Measurements from ENCODE around the gene MACROH2A2. TPM values are rescaled to one million over a fixed set of nuclear protein-coding genes. Genes with fewer than 3 reads are reported as not detected.

Gene MACROH2A2
- total and polyA plus RNA-seq, 2 donors from 2014 or later = 16.8 to 21.7 TPM

DNA sequence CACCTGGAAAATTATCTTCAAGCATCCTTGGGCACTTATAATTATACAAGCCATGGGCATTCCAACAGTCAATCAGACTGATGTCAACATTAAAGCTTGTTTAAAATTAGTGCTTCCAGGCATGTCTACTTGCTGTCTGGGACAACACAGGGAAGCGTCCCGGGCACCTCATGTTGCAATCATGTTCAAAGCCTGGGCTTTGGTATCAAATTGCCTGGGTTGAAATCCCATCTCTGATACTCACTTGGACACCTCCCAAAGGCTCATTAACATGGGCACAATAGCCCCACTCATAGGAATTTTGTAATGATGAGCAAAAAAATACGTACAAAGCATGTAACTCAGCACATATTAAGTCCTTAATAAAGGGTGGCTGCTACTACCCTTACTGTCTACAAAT is 65.5 kb downstream of the MACROH2A2 start:
- H3K4me1 ChIP-seq (ENCODE audit: control insufficient read depth in 2 of 3, insufficient read depth in 2 of 3, low read depth in 1 of 3, low read length in 3 of 3) = peaks cover 0 to 2% (median 0%) of the 10 kb centered on the region in 3 donors
- no peak for DNase-seq
- H3K9me3 ChIP-seq (ENCODE audit: control insufficient read depth in 2 of 3, insufficient read depth in 1 of 3, low read length in 3 of 3) = no peaks in the 10 kb centered on the region
- no peak for FAIRE-seq
- H3K4me3 ChIP-seq (ENCODE audit: low read length in 3 of 3) = no peak overlapping the region
- no peak for TF ChIP-seq CTCF (IDR thresholded peaks at IDR 0.05; ENCODE audit: borderline replicate concordance, extremely low read depth, insufficient read depth)
- H3K27ac ChIP-seq (ENCODE audit: low read depth in 2 of 2, low read length in 2 of 2) = no peak overlapping the region
- H3K9ac ChIP-seq (ENCODE audit: low read length in 3 of 3) = no peak overlapping the region
- intact Hi-C loops (cut with DNase I) = no loop called here
- H3K36me3 ChIP-seq (ENCODE audit: control insufficient read depth in 2 of 3, insufficient read depth in 3 of 3, low read length in 3 of 3) = peaks cover 0 to 6% (median 4%) of the 10 kb centered on the region in 3 donors
- H3K27me3 ChIP-seq (ENCODE audit: control insufficient read depth, insufficient read depth, low read length) = no peaks in the 10 kb centered on the region

DNA sequence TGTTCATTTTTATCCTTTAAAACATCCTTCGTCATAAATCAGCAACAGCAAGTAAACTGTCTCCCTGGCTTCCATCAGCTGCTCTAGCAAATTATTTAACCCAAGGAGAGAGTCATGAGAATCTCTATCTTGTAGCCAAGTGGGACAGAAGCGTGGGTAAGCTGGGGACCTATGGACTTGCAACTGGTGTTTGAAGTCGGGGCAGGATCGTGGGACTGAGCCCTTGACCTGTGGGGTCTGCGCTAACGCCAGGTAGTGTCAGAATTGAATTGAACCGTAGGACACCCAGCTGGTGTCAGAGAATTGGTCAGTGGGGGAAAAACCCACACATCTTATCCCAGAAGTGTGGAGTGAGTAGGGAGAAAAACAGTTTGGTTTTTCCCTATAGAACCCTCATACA is 66.6 kb downstream of the MACROH2A2 start:
- Histone ChIP-seq H3K4me3 (ENCODE audit: low read length in 3 of 3) (no peak overlapping the region), H3K36me3 (ENCODE audit: control insufficient read depth in 2 of 3, insufficient read depth in 3 of 3, low read length in 3 of 3) (peaks cover 0 to 6% (median 4%) of the 10 kb centered on the region in 3 donors), H3K4me1 (ENCODE audit: control insufficient read depth in 2 of 3, insufficient read depth in 2 of 3, low read depth in 1 of 3, low read length in 3 of 3) (peaks cover 0 to 2% (median 0%) of the 10 kb centered on the region in 3 donors), H3K27ac (ENCODE audit: low read depth in 2 of 2, low read length in 2 of 2) (no peak overlapping the region), H3K9me3 (ENCODE audit: control insufficient read depth in 2 of 3, insufficient read depth in 1 of 3, low read length in 3 of 3) (no peaks in the 10 kb centered on the region), H3K27me3 (ENCODE audit: control insufficient read depth, insufficient read depth, low read length) (no peaks in the 10 kb centered on the region), H3K9ac (ENCODE audit: low read length in 3 of 3) (no peak overlapping the region)
- intact Hi-C loops (cut with DNase I) = no loop called here
- TF ChIP-seq CTCF (IDR thresholded peaks at IDR 0.05; ENCODE audit: borderline replicate concordance, extremely low read depth, insufficient read depth) = no peak
- FAIRE-seq (no peak), DNase-seq (no peak)

GRCh38 chr10:70119623-70120022 is 67.0 kb downstream of the MACROH2A2 start:
- H3K27ac ChIP-seq (ENCODE audit: low read depth in 2 of 2, low read length in 2 of 2) = no peak overlapping the region
- intact Hi-C loops (cut with DNase I) = no loop called here
- no peaks in the 10 kb centered on the region for H3K27me3 ChIP-seq (ENCODE audit: control insufficient read depth, insufficient read depth, low read length)
- H3K36me3 ChIP-seq (ENCODE audit: control insufficient read depth in 2 of 3, insufficient read depth in 3 of 3, low read length in 3 of 3) = peaks cover 0 to 6% (median 4%) of the 10 kb centered on the region in 3 donors
- no peaks in the 10 kb centered on the region for H3K9me3 ChIP-seq (ENCODE audit: control insufficient read depth in 2 of 3, insufficient read depth in 1 of 3, low read length in 3 of 3)
- DNase-seq (no peak), FAIRE-seq (no peak)
- peaks cover 0 to 2% (median 0%) of the 10 kb centered on the region in 3 donors for H3K4me1 ChIP-seq (ENCODE audit: control insufficient read depth in 2 of 3, insufficient read depth in 2 of 3, low read depth in 1 of 3, low read length in 3 of 3)
- no peak overlapping the region for H3K4me3 ChIP-seq (ENCODE audit: low read length in 3 of 3)
- TF ChIP-seq CTCF (IDR thresholded peaks at IDR 0.05; ENCODE audit: borderline replicate concordance, extremely low read depth, insufficient read depth) = no peak
- H3K9ac ChIP-seq (ENCODE audit: low read length in 3 of 3) = no peak overlapping the region

DNA sequence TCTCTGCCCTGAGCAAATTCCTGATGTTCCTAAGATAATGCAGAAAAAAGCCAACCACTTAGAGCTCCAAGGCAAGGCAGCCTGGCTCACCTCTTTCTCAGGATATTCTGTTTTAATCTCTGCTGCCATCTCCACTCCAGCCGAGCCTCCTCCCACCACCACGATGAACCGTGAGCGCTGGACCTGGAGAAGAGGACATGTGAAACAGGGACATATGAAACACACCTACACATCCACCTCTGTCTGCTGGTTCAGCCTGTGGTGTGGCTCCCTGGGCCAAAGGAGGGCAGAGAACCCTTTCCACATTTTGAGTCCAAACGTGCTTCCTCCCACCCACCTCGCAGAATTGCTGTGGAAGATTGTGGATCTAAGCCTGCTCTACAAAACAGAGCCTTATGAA is 67.8 kb downstream of the MACROH2A2 start:
- H3K36me3 ChIP-seq (ENCODE audit: control insufficient read depth in 2 of 3, insufficient read depth in 3 of 3, low read length in 3 of 3) = peaks cover 0 to 2% (median 0%) of the 10 kb centered on the region in 3 donors
- intact Hi-C loops (cut with DNase I) = no loop called here

More for the DNA sequence above, 67.8 kb downstream of the MACROH2A2 start:
- no peaks in the 10 kb centered on the region for H3K27me3 ChIP-seq (ENCODE audit: control insufficient read depth, insufficient read depth, low read length)
- no peaks in the 10 kb centered on the region for H3K9me3 ChIP-seq (ENCODE audit: control insufficient read depth in 2 of 3, insufficient read depth in 1 of 3, low read length in 3 of 3)
- no peak overlapping the region for H3K4me3 ChIP-seq (ENCODE audit: low read length in 3 of 3)
- TF ChIP-seq CTCF (IDR thresholded peaks at IDR 0.05; ENCODE audit: borderline replicate concordance, extremely low read depth, insufficient read depth) = no peak
- peaks cover 0 to 2% (median 0%) of the 10 kb centered on the region in 3 donors for H3K4me1 ChIP-seq (ENCODE audit: control insufficient read depth in 2 of 3, insufficient read depth in 2 of 3, low read depth in 1 of 3, low read length in 3 of 3)
- no peak overlapping the region for H3K27ac ChIP-seq (ENCODE audit: low read depth in 2 of 2, low read length in 2 of 2)
- DNase-seq (no peak), FAIRE-seq (no peak)
- H3K9ac ChIP-seq (ENCODE audit: low read length in 3 of 3) = no peak overlapping the region
